DOHH2 (cell line): Measurements from ENCODE around the gene FSTL4.

ENCODE experiments used
- H3F3A ChIP-seq: fragments of 200-600 bp; sonication (generic), shearing (Covaris generic); 2 replicates; pipeline ENCODE4 v1.6.0; 2016; ENCODE audit warnings: antibody characterized with exemption, mild to moderate bottlenecking; ENCODE audit not compliant: control insufficient read depth, insufficient read depth
- H3K27ac ChIP-seq: fragments of 200-600 bp; sonication (generic); 2 replicates; pipeline ENCODE4 v1.5.1; 2014; ENCODE audit warnings: low read depth, mild to moderate bottlenecking, low read length, moderate library complexity
- H3K27me3 ChIP-seq: fragments of 200-600 bp; sonication (generic); 2 replicates; pipeline ENCODE4 v1.6.1; 2014; ENCODE audit warnings: mild to moderate bottlenecking, low read length, mixed read lengths; ENCODE audit not compliant: control insufficient read depth
- H3K36me3 ChIP-seq: fragments of 200-600 bp; sonication (generic); 2 replicates; pipeline ENCODE4 v1.6.1; 2014; ENCODE audit warnings: mild to moderate bottlenecking, low read length, moderate library complexity, mixed read lengths; ENCODE audit not compliant: control insufficient read depth
- H3K4me1 ChIP-seq: fragments of 200-600 bp; sonication (generic); 2 replicates; pipeline ENCODE4 v1.6.1; 2014; ENCODE audit warnings: mild to moderate bottlenecking, low read length, mixed read lengths; ENCODE audit not compliant: control insufficient read depth
- H3K4me2 ChIP-seq: fragments of 200-600 bp; sonication (generic); 2 replicates; pipeline ENCODE4 v1.6.0; 2014; ENCODE audit warnings: mild to moderate bottlenecking, low read length, moderate library complexity
- H3K4me3 ChIP-seq: fragments of 200-600 bp; sonication (generic); 2 replicates; pipeline ENCODE4 v1.5.1; 2014; ENCODE audit warnings: mild to moderate bottlenecking, low read length, mixed read lengths
- H3K79me2 ChIP-seq: fragments of 200-600 bp; sonication (generic); 2 replicates; pipeline ENCODE4 v1.6.1; 2014; ENCODE audit warnings: mild to moderate bottlenecking, low read length, mixed read lengths; ENCODE audit not compliant: control insufficient read depth
- H3K9me2 ChIP-seq: fragments of 200-600 bp; sonication (generic); replicated peaks from 2 replicates; pipeline ENCODE4 v1.6.1; 2014; ENCODE audit warnings: mild to moderate bottlenecking, low read length, mixed read lengths; ENCODE audit not compliant: control insufficient read depth
- H3K9me3 ChIP-seq: fragments of 200-600 bp; sonication (generic); 2 replicates; pipeline ENCODE4 v1.6.1; 2014; ENCODE audit warnings: antibody characterized with exemption, low read length, mixed read lengths; ENCODE audit not compliant: control insufficient read depth, insufficient read depth
- H4K20me1 ChIP-seq: fragments of 200-600 bp; sonication (generic); 2 replicates; pipeline ENCODE4 v1.6.0; 2014; ENCODE audit warnings: low read depth, mild to moderate bottlenecking, antibody characterized with exemption, low read length, moderate library complexity; ENCODE audit not compliant: control insufficient read depth, insufficient read depth
- CTCF ChIP-seq: fragments of 200-600 bp; sonication (generic); IDR thresholded peaks from one replicate; pipeline ENCODE4 v1.5.1; 2014; ENCODE audit warnings: antibody characterized with exemption, mild to moderate bottlenecking, low read depth, low read length; ENCODE audit not compliant: poor library complexity, severe bottlenecking
- EZH2phosphoT487 ChIP-seq: fragments of 200-600 bp; sonication (generic); IDR thresholded peaks from 2 replicates; pipeline ENCODE4 v1.6.1; 2017; ENCODE audit warnings: borderline replicate concordance, mild to moderate bottlenecking, antibody characterized with exemption, low read length, moderate library complexity, mixed read lengths

The FSTL4 gene

GRCh38 chr5:133341915-133342710, 270.2 kb downstream of the FSTL4 start:
- Histone ChIP-seq H3K4me3 (no peak overlapping the region), H4K20me1 (no peaks in the 10 kb centered on the region), H3K4me1 (no peaks in the 10 kb centered on the region), H3K27me3 (peaks cover 3% of the 10 kb centered on the region; the same call in 1 of the 2 replicates), H3K9me3 (no peaks in the 10 kb centered on the region), H3F3A (no peaks in the 10 kb centered on the region), H3K9me2 (no peaks in the 10 kb centered on the region), H3K79me2 (no peaks in the 10 kb centered on the region), H3K36me3 (no peaks in the 10 kb centered on the region), H3K4me2 (no peak overlapping the region), H3K27ac (no peak overlapping the region)
- no peak for TF ChIP-seq CTCF
- no peak for TF ChIP-seq EZH2phosphoT487

- Histone ChIP-seq H3F3A (no peaks in the 10 kb centered on the region), H3K79me2 (no peaks in the 10 kb centered on the region), H3K27me3 (no peaks in the 10 kb centered on the region), H3K9me3 (no peaks in the 10 kb centered on the region), H3K4me2 (no peak overlapping the region), H4K20me1 (no peaks in the 10 kb centered on the region), H3K27ac (no peak overlapping the region), H3K36me3 (no peaks in the 10 kb centered on the region), H3K9me2 (no peaks in the 10 kb centered on the region), H3K4me1 (no peaks in the 10 kb centered on the region), H3K4me3 (no peak overlapping the region)
- TF ChIP-seq EZH2phosphoT487 (no peak), CTCF (no peak)
Measured at GRCh38 chr5:133341296-133341695, 271.0 kb downstream of the FSTL4 start.

- Histone ChIP-seq H3K27ac (no peak overlapping the region), H3F3A (no peaks in the 10 kb centered on the region), H3K9me2 (no peaks in the 10 kb centered on the region), H3K4me2 (no peak overlapping the region), H3K36me3 (no peaks in the 10 kb centered on the region), H3K9me3 (no peaks in the 10 kb centered on the region), H3K27me3 (no peaks in the 10 kb centered on the region), H3K79me2 (no peaks in the 10 kb centered on the region), H3K4me1 (no peaks in the 10 kb centered on the region), H4K20me1 (no peaks in the 10 kb centered on the region), H3K4me3 (no peak overlapping the region)
- TF ChIP-seq EZH2phosphoT487 (no peak), CTCF (no peak)
Measured at GRCh38 chr5:133340822-133341221, 271.5 kb downstream of the FSTL4 start.
